ENCODE data around the gene EXOC2.

- no peak for TF ChIP-seq RAD21 (IDR thresholded peaks at IDR 0.05; ENCODE audit: low read depth)
- no peak for TF ChIP-seq TCF12 (IDR thresholded peaks at IDR 0.05; ENCODE audit: low read depth)
- TF ChIP-seq CREB1 (IDR thresholded peaks at IDR 0.05; ENCODE audit: low read depth) = no peak
These were observed 535 bp downstream of the EXOC2 start for GRCh38 chr6:692356-692851.
